GM12878 (cell line): ENCODE results near the gene C21orf58. TPM values are rescaled to one million over a fixed set of nuclear protein-coding genes. Genes with fewer than 3 reads are reported as not detected.
A peak's percentile ranks its signal among the peaks of the same experiment; 100 is the strongest.

ENCODE experiments used
- ATAC-seq: fragments of 200-7000 bp; cut with Tn5 transposase; 3 replicates; pipeline ENCODE4 v1.9.1; 2020; ENCODE audit warnings: mild to moderate bottlenecking, moderate library complexity
- BruUV-seq: library from RNA; stranded (reverse); fragments of 400-500 nt; replicated peaks from 2 replicates; lab custom pipeline; 2021; lab: Mats Ljungman, UMichigan
- CTCF ChIA-PET: fragments of 300-600 bp; sonication (Branson Sonifier 250); formaldehyde crosslinking; extraction: SDS; loops from one replicate; lab custom pipeline; 2021; ENCODE audit warnings: inconsistent platforms; lab: Yijun Ruan, JAX
- POLR2A ChIA-PET: fragments of 350-600 bp; formaldehyde crosslinking; extraction: SDS; loops from one replicate; lab custom pipeline; 2021; ENCODE audit warnings: inconsistent platforms; lab: Charles Lee
- RAD21 ChIA-PET: fragments of 300-600 bp; sonication (Branson Sonifier 250); formaldehyde crosslinking; loops from one replicate; lab custom pipeline; 2023; ENCODE audit warnings: antibody characterized with exemption; ENCODE audit not compliant: unreplicated experiment; lab: Charles Lee
- SMC1A ChIA-PET: fragments of 300-600 bp; sonication (Branson Sonifier 250); formaldehyde crosslinking; loops from one replicate; lab custom pipeline; 2023; ENCODE audit not compliant: unreplicated experiment, uncharacterized antibody; lab: Charles Lee
- DNase-seq: peaks from one replicate; pipeline ENCODE4 v3.0.0-alpha.2; 2011; ENCODE audit warnings: low read depth, low spot score
- FAIRE-seq: peaks from 3 replicates; lab custom pipeline; 2011; peaks lifted over from hg19 to GRCh38; lab: Jason Lieb, UNC
- H2AFZ ChIP-seq: 2 replicates; pipeline ENCODE4 v1.6.0; 2011; ENCODE audit warnings: low read depth, low read length, control low read depth; ENCODE audit not compliant: control insufficient read depth
- H3K27ac ChIP-seq: 2 replicates; pipeline ENCODE4 v1.5.1; 2011; ENCODE audit warnings: control low read depth; ENCODE audit not compliant: control insufficient read depth, insufficient read depth
- H3K27me3 ChIP-seq, 2 experiments: replicated peaks in 1 of 2; 2 replicates each; pipeline versions ENCODE4 v1.6.0 to v1.6.1; 2011; ENCODE audit warnings: low read length in 1 of 2; ENCODE audit not compliant: control insufficient read depth in 2 of 2, insufficient read depth in 2 of 2
- H3K36me3 ChIP-seq, 2 experiments: 2 replicates each; pipeline ENCODE4 v1.5.1; 2011; ENCODE audit warnings: low read length in 1 of 2; ENCODE audit not compliant: control insufficient read depth in 2 of 2, insufficient read depth in 2 of 2
- H3K4me1 ChIP-seq: 2 replicates; pipeline ENCODE4 v1.6.1; 2011; ENCODE audit warnings: mild to moderate bottlenecking, low read length, moderate library complexity, mixed read lengths; ENCODE audit not compliant: control insufficient read depth, insufficient read depth
- H3K4me2 ChIP-seq: 2 replicates; pipeline ENCODE4 v1.6.0; 2011; ENCODE audit warnings: control low read depth; ENCODE audit not compliant: control insufficient read depth, insufficient read depth
- H3K4me3 ChIP-seq: fragments of 200-600 bp; sonication (generic); 2 replicates; pipeline ENCODE4 v1.5.1; 2016
- H3K79me2 ChIP-seq: 2 replicates; pipeline ENCODE4 v1.6.0; 2011; ENCODE audit warnings: low read length; ENCODE audit not compliant: control insufficient read depth, insufficient read depth
- H3K9ac ChIP-seq: 2 replicates; pipeline ENCODE4 v1.8.0; 2011; ENCODE audit warnings: low read length, control low read depth, mixed read lengths; ENCODE audit not compliant: control insufficient read depth, insufficient read depth
- H3K9me3 ChIP-seq: replicated peaks from 3 replicates; pipeline ENCODE4 v1.5.1; 2011; ENCODE audit warnings: mild to moderate bottlenecking, low read length; ENCODE audit not compliant: control insufficient read depth, insufficient read depth
- H4K20me1 ChIP-seq: 2 replicates; pipeline ENCODE4 v1.6.0; 2011; ENCODE audit not compliant: control insufficient read depth, insufficient read depth
- ATF7 ChIP-seq: fragments of 450-650 bp; IDR thresholded peaks from 2 replicates; pipeline ENCODE4 v1.6.1; 2016; ENCODE audit warnings: low read depth, mild to moderate bottlenecking
- BACH1 ChIP-seq: fragments of 450-650 bp; IDR thresholded peaks from 2 replicates; pipeline ENCODE4 v1.6.1; 2017; ENCODE audit warnings: mild to moderate bottlenecking, borderline replicate concordance
- CBFB ChIP-seq: IDR thresholded peaks from 2 replicates; pipeline ENCODE4 v1.6.1; 2016; ENCODE audit warnings: antibody characterized with exemption, low read depth
- CBX3 ChIP-seq: fragments of 200-600 bp; sonication (generic); IDR thresholded peaks from 2 replicates; pipeline ENCODE4 v1.6.1; 2016; ENCODE audit warnings: low read depth, borderline replicate concordance
- CREB1 ChIP-seq: IDR thresholded peaks from 2 replicates; pipeline ENCODE4 v1.6.1; 2012; ENCODE audit warnings: low read depth, mild to moderate bottlenecking, inconsistent platforms
- CREM ChIP-seq: IDR thresholded peaks from 2 replicates; pipeline ENCODE4 v1.6.1; 2014; ENCODE audit warnings: antibody characterized with exemption, low read depth
- KAT2A ChIP-seq: conservative IDR thresholded peaks from 2 replicates; pipeline ENCODE4 v1.6.1; 2011; ENCODE audit warnings: low read depth, low read length; ENCODE audit not compliant: control insufficient read depth
- PAX8 ChIP-seq: fragments of 450-650 bp; IDR thresholded peaks from 2 replicates; pipeline ENCODE4 v1.6.1; 2017; ENCODE audit warnings: mild to moderate bottlenecking, moderate library complexity
- POLR2A ChIP-seq: IDR thresholded peaks from 2 replicates; pipeline ENCODE4 v1.6.1; 2011; ENCODE audit warnings: low read depth, mild to moderate bottlenecking, low read length
- POLR2AphosphoS5 ChIP-seq: IDR thresholded peaks from 2 replicates; pipeline ENCODE4 v1.6.1; 2011; ENCODE audit warnings: mild to moderate bottlenecking, low read length, inconsistent platforms
- SMAD5 ChIP-seq: IDR thresholded peaks from 2 replicates; pipeline ENCODE4 v1.6.1; 2016; ENCODE audit warnings: antibody characterized with exemption, low read depth
- ZNF207 ChIP-seq: fragments of 450-650 bp; IDR thresholded peaks from 2 replicates; pipeline ENCODE4 v1.6.1; 2014; ENCODE audit warnings: antibody characterized with exemption, mild to moderate bottlenecking, borderline replicate concordance
- WGBS: methylation state at CpG from one replicate; pipeline ENCODE4 v1.1.6; 2016; ENCODE audit warnings: low lambda C conversion rate; ENCODE audit not compliant: insufficient replicate concordance, insufficient coverage; ENCODE audit errors: missing lambda C conversion rate; 5-methylcytosine and 5-hydroxymethylcytosine counted together
- in situ Hi-C: fragments of 300-500 bp; cut with MboI; formaldehyde crosslinking; loops from 9 replicates; pipeline ENCODE4 v1.14.3; 2018; ENCODE audit warnings: mixed read lengths
- intact Hi-C: fragments of 100-400 bp; cut with micrococcal nuclease; formaldehyde crosslinking; loops from one replicate; pipeline ENCODE4 v1.14.2; 2022; ENCODE audit not compliant: unreplicated experiment
- polyA plus RNA-seq, 11 experiments: library from polyadenylated mRNA; depleted of rRNA in 4 of 11; unstranded in 6 of 11; stranded (reverse) in 5 of 11; fragments of >200 nt; fragmentation: Nextera tagmentation in 4 of 11; fragmentation: Illumina TruSeq in 1 of 11; extraction: Ambion mirVana in 4 of 11; extraction: Trizol in 1 of 11; gene quantifications; 1 replicate in 1 of 11; 2 replicates in 10 of 11; pipeline versions ENCODE4 v1.2.1 to v1.2.3, GENCODE V29; 2011 to 2016; ENCODE audit warnings: inconsistent platforms in 2 of 11, missing spikeins in 2 of 11, low read depth in 1 of 11
- total RNA-seq, 4 experiments: library from RNA; depleted of rRNA in 3 of 4; stranded (reverse); fragments of >200 nt in 3 of 4; fragmentation: Illumina TruSeq in 1 of 4; extraction: Trizol in 1 of 4; gene quantifications; 2 replicates each; pipeline versions ENCODE4 v1.2.1 to v1.2.3, GENCODE V29; 2013 to 2021
- TF ChIP-seq, protein P1 (sequence below): fragments of 450-650 bp; IDR thresholded peaks from 2 replicates; pipeline ENCODE4 v1.6.1; 2017; ENCODE audit warnings: borderline replicate concordance
- TF ChIP-seq, protein P2 (sequence below): fragments of 450-650 bp; IDR thresholded peaks from 2 replicates; pipeline ENCODE4 v1.6.1; 2017; ENCODE audit warnings: mild to moderate bottlenecking, moderate library complexity

Gene C21orf58
- total and polyA plus RNA-seq, 10 of the 15 experiments (the other 5 are each of a cell fraction or from before 2014, with no cell fraction given) = 1.1 to 22.3 (median 11.8) TPM

DNA sequence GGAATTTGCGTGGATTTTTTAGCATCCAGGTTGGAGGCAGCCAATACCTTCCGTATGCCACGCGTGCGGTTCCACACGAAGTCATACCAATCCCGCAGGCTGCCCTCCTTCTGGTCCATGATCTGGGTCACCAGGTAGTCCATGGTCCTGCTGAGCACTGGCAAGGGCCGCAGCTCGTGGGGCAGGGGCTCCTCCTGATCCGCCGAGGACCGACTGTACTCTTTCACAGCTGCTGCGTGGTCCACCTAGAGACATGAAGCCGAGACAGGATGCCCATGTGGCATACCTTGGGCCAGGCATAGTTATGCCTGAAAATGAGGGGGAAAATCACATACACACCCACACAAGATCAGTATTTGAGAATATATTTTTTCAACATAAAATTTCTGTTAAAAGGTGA, 50.3 kb downstream of the C21orf58 start:
- no peak overlapping the region for H2AFZ ChIP-seq
- ChIA-PET SMC1A (no interaction called here), POLR2A (no interaction called here)
- no peak for ATAC-seq
- no peak overlapping the region for H3K9ac ChIP-seq
- TF ChIP-seq BACH1 (no peak), CREB1 (no peak), PAX8 (no peak), ZNF207 (no peak), ATF7 (no peak), CBFB (no peak), POLR2AphosphoS5 (no peak)
- TF ChIP-seq, protein P1, sequence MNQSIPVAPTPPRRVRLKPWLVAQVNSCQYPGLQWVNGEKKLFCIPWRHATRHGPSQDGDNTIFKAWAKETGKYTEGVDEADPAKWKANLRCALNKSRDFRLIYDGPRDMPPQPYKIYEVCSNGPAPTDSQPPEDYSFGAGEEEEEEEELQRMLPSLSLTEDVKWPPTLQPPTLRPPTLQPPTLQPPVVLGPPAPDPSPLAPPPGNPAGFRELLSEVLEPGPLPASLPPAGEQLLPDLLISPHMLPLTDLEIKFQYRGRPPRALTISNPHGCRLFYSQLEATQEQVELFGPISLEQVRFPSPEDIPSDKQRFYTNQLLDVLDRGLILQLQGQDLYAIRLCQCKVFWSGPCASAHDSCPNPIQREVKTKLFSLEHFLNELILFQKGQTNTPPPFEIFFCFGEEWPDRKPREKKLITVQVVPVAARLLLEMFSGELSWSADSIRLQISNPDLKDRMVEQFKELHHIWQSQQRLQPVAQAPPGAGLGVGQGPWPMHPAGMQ = no peak
- TF ChIP-seq, all 136 proteins: peak for 0
- 93% methylated on average over 14 of the region's 14 CpGs for WGBS
- Histone ChIP-seq H3K4me2 (no peak overlapping the region), H3K4me1 (no peaks in the 10 kb centered on the region), H3K36me3 (peaks cover 22 to 43% of the 10 kb centered on the region in 2 experiments; a peak in 3 of 4 replicates), H3K27me3 (no peaks in the 10 kb centered on the region), H3K4me3 (no peak overlapping the region), H3K9me3 (no peaks in the 10 kb centered on the region), H3K27ac (no peak overlapping the region), H4K20me1 (no peaks in the 10 kb centered on the region), H3K79me2 (no peaks in the 10 kb centered on the region)
- no peak for DNase-seq
- intact Hi-C loops (no loop called here), in situ Hi-C loops (no loop called here)
- ChIA-PET RAD21 (no interaction called here), CTCF (no interaction called here)
- no peak for FAIRE-seq
- BruUV-seq = no TSS peak

- no peaks in the 10 kb centered on the region for H4K20me1 ChIP-seq
- no peaks in the 10 kb centered on the region for H3K79me2 ChIP-seq
- no peaks in the 10 kb centered on the region for H3K4me1 ChIP-seq
- H3K36me3 ChIP-seq = peaks cover 33 to 35% of the 10 kb centered on the region in 2 experiments
- TF ChIP-seq POLR2A (0 out of 2 replicates have a peak, but pooled peaks have one; percentile 36), CREM (no peak), KAT2A (no peak), PAX8 (no peak), CBX3 (no peak), CBFB (no peak), SMAD5 (no peak)
- TF ChIP-seq, protein P2, sequence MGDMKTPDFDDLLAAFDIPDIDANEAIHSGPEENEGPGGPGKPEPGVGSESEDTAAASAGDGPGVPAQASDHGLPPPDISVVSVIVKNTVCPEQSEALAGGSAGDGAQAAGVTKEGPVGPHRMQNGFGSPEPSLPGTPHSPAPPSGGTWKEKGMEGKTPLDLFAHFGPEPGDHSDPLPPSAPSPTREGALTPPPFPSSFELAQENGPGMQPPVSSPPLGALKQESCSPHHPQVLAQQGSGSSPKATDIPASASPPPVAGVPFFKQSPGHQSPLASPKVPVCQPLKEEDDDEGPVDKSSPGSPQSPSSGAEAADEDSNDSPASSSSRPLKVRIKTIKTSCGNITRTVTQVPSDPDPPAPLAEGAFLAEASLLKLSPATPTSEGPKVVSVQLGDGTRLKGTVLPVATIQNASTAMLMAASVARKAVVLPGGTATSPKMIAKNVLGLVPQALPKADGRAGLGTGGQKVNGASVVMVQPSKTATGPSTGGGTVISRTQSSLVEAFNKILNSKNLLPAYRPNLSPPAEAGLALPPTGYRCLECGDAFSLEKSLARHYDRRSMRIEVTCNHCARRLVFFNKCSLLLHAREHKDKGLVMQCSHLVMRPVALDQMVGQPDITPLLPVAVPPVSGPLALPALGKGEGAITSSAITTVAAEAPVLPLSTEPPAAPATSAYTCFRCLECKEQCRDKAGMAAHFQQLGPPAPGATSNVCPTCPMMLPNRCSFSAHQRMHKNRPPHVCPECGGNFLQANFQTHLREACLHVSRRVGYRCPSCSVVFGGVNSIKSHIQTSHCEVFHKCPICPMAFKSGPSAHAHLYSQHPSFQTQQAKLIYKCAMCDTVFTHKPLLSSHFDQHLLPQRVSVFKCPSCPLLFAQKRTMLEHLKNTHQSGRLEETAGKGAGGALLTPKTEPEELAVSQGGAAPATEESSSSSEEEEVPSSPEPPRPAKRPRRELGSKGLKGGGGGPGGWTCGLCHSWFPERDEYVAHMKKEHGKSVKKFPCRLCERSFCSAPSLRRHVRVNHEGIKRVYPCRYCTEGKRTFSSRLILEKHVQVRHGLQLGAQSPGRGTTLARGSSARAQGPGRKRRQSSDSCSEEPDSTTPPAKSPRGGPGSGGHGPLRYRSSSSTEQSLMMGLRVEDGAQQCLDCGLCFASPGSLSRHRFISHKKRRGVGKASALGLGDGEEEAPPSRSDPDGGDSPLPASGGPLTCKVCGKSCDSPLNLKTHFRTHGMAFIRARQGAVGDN = no peak
- no peaks in the 10 kb centered on the region for H3K27me3 ChIP-seq
- ChIA-PET CTCF (no interaction called here), SMC1A (no interaction called here), POLR2A (interaction anchor here (0.7 kb wide), 1 partner anchor 232 kb away, joined by 3 read pairs; no protein-coding TSS in a partner anchor), RAD21 (no interaction called here)
- ATAC-seq (no peak), DNase-seq (no peak), FAIRE-seq (no peak)
- no peaks in the 10 kb centered on the region for H3K9me3 ChIP-seq
- WGBS = 94% methylated on average over 10 of the region's 10 CpGs
- H3K4me3 ChIP-seq = no peak overlapping the region
- TSS peak; percentile 41 for BruUV-seq
- intact Hi-C loops (no loop called here), in situ Hi-C loops (no loop called here)
- H3K9ac ChIP-seq = no peak overlapping the region
- H2AFZ ChIP-seq = no peak overlapping the region
- no peak overlapping the region for H3K4me2 ChIP-seq
- no peak overlapping the region for H3K27ac ChIP-seq
These were observed 54.2 kb downstream of the C21orf58 start for GRCh38 chr21:46269466-46269865.
